Bronchial epithelial cell (primary cell): ENCODE data around the gene GRM8. TPM values are rescaled to one million over a fixed set of nuclear protein-coding genes. Genes with fewer than 3 reads are reported as not detected.

Source experiments
- DNase-seq: peaks from one replicate; pipeline ENCODE4 v3.0.0-alpha.2; 2010; ENCODE audit warnings: low read depth
- FAIRE-seq: peaks from 2 replicates; lab custom pipeline; 2011; peaks lifted over from hg19 to GRCh38; lab: Jason Lieb, UNC
- H3K27me3 ChIP-seq: 2 replicates; pipeline ENCODE4 v1.5.1; 2011; ENCODE audit warnings: low read length; ENCODE audit not compliant: control insufficient read depth, insufficient read depth
- H3K36me3 ChIP-seq: 2 replicates; pipeline ENCODE4 v1.5.1; 2011; ENCODE audit warnings: low read length; ENCODE audit not compliant: control insufficient read depth, insufficient read depth
- H3K4me3 ChIP-seq: 2 replicates; pipeline ENCODE4 v1.5.1; 2011; ENCODE audit warnings: mild to moderate bottlenecking, low read depth, low read length, control low read depth
- CTCF ChIP-seq: IDR thresholded peaks from 2 replicates; pipeline ENCODE4 v1.5.1; 2011; ENCODE audit warnings: mild to moderate bottlenecking, moderate library complexity, low read length, control low read depth, inconsistent platforms; ENCODE audit not compliant: insufficient read depth, severe bottlenecking
- total RNA-seq: library from RNA; depleted of rRNA; stranded (reverse); fragments of >200 nt; gene quantifications from 2 replicates; pipeline ENCODE4 v1.2.1, GENCODE V29; 2014

Gene GRM8
- total RNA-seq, 1 donor from 2014 or later = not detected

GRCh38 chr7:126668367-126668752, 584.4 kb downstream of the GRM8 start:
- no peak for FAIRE-seq

DNA sequence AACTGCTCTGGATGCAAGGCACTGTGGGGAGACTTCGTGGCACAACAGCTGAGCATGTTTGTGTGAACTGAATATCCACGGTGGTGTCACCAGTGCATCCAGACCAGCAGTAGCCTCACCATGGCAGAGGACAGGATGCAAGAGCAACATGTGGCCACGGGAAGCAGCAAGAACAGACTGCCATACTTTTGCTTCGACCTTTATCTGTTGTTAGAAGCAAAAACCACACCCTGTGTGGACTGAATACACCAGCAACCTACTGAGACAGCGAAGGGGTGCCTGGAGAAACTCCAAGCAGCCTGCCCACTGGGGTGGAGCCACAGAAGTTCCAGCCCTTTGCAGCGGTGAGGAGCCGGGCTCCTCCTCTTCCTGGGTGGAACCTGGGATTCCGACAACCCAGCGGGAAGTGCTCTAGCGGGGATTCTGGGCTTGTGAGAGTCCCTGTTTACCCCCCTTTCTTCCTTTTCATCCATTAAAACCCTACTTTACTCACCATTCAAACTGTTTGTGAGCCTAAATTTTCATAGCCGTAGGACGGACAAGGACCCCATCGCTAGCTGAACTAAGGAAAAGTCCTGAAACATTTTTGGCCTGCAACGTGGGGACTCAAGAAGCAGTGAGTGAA, 584.9 kb downstream of the GRM8 start:
- no peak for TF ChIP-seq CTCF
- H3K27me3 ChIP-seq = no peaks in the 10 kb centered on the region
- DNase-seq (no peak), FAIRE-seq (peak; percentile 43)
- H3K36me3 ChIP-seq = no peaks in the 10 kb centered on the region
- H3K4me3 ChIP-seq = no peak overlapping the region

More at GRCh38 chr7:126668367-126668752, 584.4 kb downstream of the GRM8 start:
- H3K4me3 ChIP-seq = no peak overlapping the region
- no peaks in the 10 kb centered on the region for H3K27me3 ChIP-seq
- TF ChIP-seq CTCF = no peak
- DNase-seq = no peak
- H3K36me3 ChIP-seq = no peaks in the 10 kb centered on the region

DNA sequence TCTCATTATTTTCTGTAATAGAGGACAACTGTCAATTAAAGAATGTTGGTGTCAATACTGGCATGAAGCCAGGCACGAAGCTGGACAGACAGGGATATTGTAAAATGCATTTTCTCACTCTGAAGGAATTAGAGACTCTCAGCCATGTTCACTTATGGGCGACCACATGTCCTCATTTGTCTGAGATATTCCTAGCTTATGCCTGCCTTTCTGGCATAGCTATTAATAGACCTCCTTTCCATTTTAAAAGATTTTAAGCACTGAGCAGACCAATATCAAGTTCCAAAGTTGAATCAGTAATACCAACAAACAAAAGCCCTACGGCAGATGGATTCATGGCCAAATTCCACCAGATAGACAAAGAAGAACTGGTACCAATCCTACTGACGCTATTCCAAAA, 589.9 kb downstream of the GRM8 start:
- no peaks in the 10 kb centered on the region for H3K36me3 ChIP-seq
- H3K27me3 ChIP-seq = no peaks in the 10 kb centered on the region
- FAIRE-seq (no peak), DNase-seq (no peak)
- TF ChIP-seq CTCF = no peak
- H3K4me3 ChIP-seq = no peak overlapping the region

GRCh38 chr7:126659124-126659523, 593.6 kb downstream of the GRM8 start:
- no peak for FAIRE-seq
- no peaks in the 10 kb centered on the region for H3K36me3 ChIP-seq
- DNase-seq = no peak
- TF ChIP-seq CTCF = no peak
- H3K4me3 ChIP-seq = no peak overlapping the region
- no peaks in the 10 kb centered on the region for H3K27me3 ChIP-seq

DNA sequence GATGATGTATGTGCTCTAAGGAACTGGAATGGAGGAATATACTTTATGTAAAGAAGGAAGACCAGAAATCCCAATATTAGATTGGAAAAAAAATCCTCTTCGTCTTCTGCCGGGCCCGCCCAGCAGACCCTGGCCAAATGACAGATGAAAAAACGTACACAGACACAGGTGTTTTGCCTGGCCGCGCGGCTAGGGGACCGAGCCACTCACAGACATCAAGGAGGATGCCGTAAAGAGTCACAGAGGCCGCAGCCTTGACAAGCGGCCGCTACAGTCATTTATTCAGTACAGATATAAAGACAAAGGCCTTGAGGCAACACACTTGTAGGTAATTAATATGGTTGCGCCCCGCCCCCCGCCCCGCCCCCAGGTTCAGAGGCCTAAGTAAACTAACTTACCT, 594.1 kb downstream of the GRM8 start:
- Histone ChIP-seq H3K27me3 (no peaks in the 10 kb centered on the region), H3K36me3 (no peaks in the 10 kb centered on the region), H3K4me3 (no peak overlapping the region)
- FAIRE-seq (no peak), DNase-seq (no peak)
- no peak for TF ChIP-seq CTCF
